Mesenchymal stem cell (in vitro differentiated cells and primary cell): ENCODE results near the gene AVP.

Experiments
- DNase-seq: peaks from one replicate; pipeline ENCODE4 v3.0.0-alpha.2; 2013
- H2AFZ ChIP-seq: one replicate; pipeline ENCODE4 v1.6.1; 2013; ENCODE audit warnings: low read depth, mild to moderate bottlenecking, control low read depth, inconsistent platforms, low read length, moderate library complexity
- H2AK5ac ChIP-seq: 2 replicates; pipeline ENCODE4 v1.6.1; 2013; ENCODE audit warnings: low read length, moderate library complexity, mild to moderate bottlenecking, inconsistent platforms; ENCODE audit not compliant: severe bottlenecking
- H2BK120ac ChIP-seq: one replicate; pipeline ENCODE4 v1.6.1; 2013; ENCODE audit warnings: low read depth, mild to moderate bottlenecking, inconsistent platforms, low read length, moderate library complexity
- H2BK12ac ChIP-seq, 2 experiments: one replicate each; pipeline ENCODE4 v1.6.1; 2013; ENCODE audit warnings: inconsistent platforms in 2 of 2, low read length in 2 of 2, mild to moderate bottlenecking in 2 of 2, moderate library complexity in 2 of 2, control low read depth in 1 of 2
- H2BK15ac ChIP-seq: one replicate; pipeline ENCODE4 v1.6.1; 2013; ENCODE audit warnings: mild to moderate bottlenecking, low read depth, inconsistent platforms; ENCODE audit not compliant: poor library complexity, severe bottlenecking
- H2BK5ac ChIP-seq: 2 replicates; pipeline ENCODE4 v1.6.1; 2013; ENCODE audit warnings: low read depth, mild to moderate bottlenecking, low read length, control low read depth, inconsistent platforms; ENCODE audit not compliant: poor library complexity, severe bottlenecking
- H3K14ac ChIP-seq, 2 experiments: one replicate each; pipeline ENCODE4 v1.6.1; 2013; ENCODE audit warnings: inconsistent platforms in 2 of 2, low read length in 2 of 2, control low read depth in 1 of 2, mild to moderate bottlenecking in 1 of 2, moderate library complexity in 1 of 2
- H3K18ac ChIP-seq, 2 experiments: one replicate each; pipeline ENCODE4 v1.6.1; 2013; ENCODE audit warnings: inconsistent platforms in 2 of 2, low read length in 2 of 2, control low read depth in 1 of 2, low read depth in 1 of 2, mild to moderate bottlenecking in 1 of 2
- H3K23ac ChIP-seq, 2 experiments: one replicate each; pipeline ENCODE4 v1.6.1; 2013; ENCODE audit warnings: inconsistent platforms in 2 of 2, low read length in 2 of 2, mild to moderate bottlenecking in 2 of 2, moderate library complexity in 2 of 2, control low read depth in 1 of 2
- H3K27ac ChIP-seq: 2 replicates; pipeline ENCODE4 v1.5.1; 2013; ENCODE audit warnings: mild to moderate bottlenecking, moderate library complexity, low read length, control low read depth, inconsistent platforms; ENCODE audit not compliant: poor library complexity, severe bottlenecking
- H3K27me3 ChIP-seq, 2 experiments: 2 replicates each; pipeline versions ENCODE4 v1.6.1 to v1.7.0; 2013; ENCODE audit warnings: low read length in 2 of 2, mild to moderate bottlenecking in 2 of 2, moderate library complexity in 2 of 2, control low read depth in 1 of 2, inconsistent platforms in 1 of 2; ENCODE audit not compliant: control insufficient read depth in 1 of 2, insufficient read depth in 1 of 2
- H3K36me3 ChIP-seq, 2 experiments: 2 replicates each; pipeline versions ENCODE4 v1.6.1 to v1.7.0; 2013; ENCODE audit warnings: low read length in 2 of 2, control low read depth in 1 of 2, inconsistent platforms in 1 of 2, low read depth in 1 of 2, mild to moderate bottlenecking in 1 of 2; ENCODE audit not compliant: insufficient read depth in 2 of 2, control insufficient read depth in 1 of 2
- H3K4ac ChIP-seq, 2 experiments: one replicate each; pipeline ENCODE4 v1.6.1; 2013; ENCODE audit warnings: inconsistent platforms in 2 of 2, low read length in 2 of 2, mild to moderate bottlenecking in 2 of 2, moderate library complexity in 2 of 2, control low read depth in 1 of 2, low read depth in 1 of 2
- H3K4me1 ChIP-seq: 2 replicates; pipeline ENCODE4 v1.6.1; 2013; ENCODE audit warnings: low read depth, low read length, control low read depth; ENCODE audit not compliant: control insufficient read depth, insufficient read depth
- H3K4me2 ChIP-seq: 2 replicates; pipeline ENCODE4 v1.6.1; 2013; ENCODE audit warnings: low read length, mild to moderate bottlenecking, inconsistent platforms; ENCODE audit not compliant: poor library complexity, severe bottlenecking
- H3K4me3 ChIP-seq, 2 experiments: 2 replicates each; pipeline versions ENCODE4 v1.5.1 to v1.7.0; 2013; ENCODE audit warnings: low read length in 2 of 2, mild to moderate bottlenecking in 2 of 2, control low read depth in 1 of 2, low read depth in 1 of 2; ENCODE audit not compliant: insufficient read depth in 1 of 2
- H3K79me1 ChIP-seq: replicated peaks from 2 replicates; pipeline ENCODE4 v1.6.1; 2013; ENCODE audit warnings: mild to moderate bottlenecking, control low read depth, low read length, inconsistent platforms; ENCODE audit not compliant: poor library complexity, severe bottlenecking
- H3K9ac ChIP-seq: 2 replicates; pipeline ENCODE4 v1.7.0; 2013; ENCODE audit warnings: mild to moderate bottlenecking, low read length, moderate library complexity
- H3K9me3 ChIP-seq: 2 replicates; pipeline ENCODE4 v1.7.0; 2013; ENCODE audit warnings: mild to moderate bottlenecking, low read length; ENCODE audit not compliant: control insufficient read depth
- H4K8ac ChIP-seq: one replicate; pipeline ENCODE4 v1.6.1; 2013; ENCODE audit warnings: inconsistent platforms, mild to moderate bottlenecking, low read length, moderate library complexity
- H4K91ac ChIP-seq: one replicate; pipeline ENCODE4 v1.6.1; 2013; ENCODE audit warnings: mild to moderate bottlenecking, low read length, inconsistent platforms
- WGBS: methylation state at CpG from one replicate; pipeline ENCODE4 v1.1.7; 2013; ENCODE audit warnings: mixed read lengths; 5-methylcytosine and 5-hydroxymethylcytosine counted together

AVP gene

DNA sequence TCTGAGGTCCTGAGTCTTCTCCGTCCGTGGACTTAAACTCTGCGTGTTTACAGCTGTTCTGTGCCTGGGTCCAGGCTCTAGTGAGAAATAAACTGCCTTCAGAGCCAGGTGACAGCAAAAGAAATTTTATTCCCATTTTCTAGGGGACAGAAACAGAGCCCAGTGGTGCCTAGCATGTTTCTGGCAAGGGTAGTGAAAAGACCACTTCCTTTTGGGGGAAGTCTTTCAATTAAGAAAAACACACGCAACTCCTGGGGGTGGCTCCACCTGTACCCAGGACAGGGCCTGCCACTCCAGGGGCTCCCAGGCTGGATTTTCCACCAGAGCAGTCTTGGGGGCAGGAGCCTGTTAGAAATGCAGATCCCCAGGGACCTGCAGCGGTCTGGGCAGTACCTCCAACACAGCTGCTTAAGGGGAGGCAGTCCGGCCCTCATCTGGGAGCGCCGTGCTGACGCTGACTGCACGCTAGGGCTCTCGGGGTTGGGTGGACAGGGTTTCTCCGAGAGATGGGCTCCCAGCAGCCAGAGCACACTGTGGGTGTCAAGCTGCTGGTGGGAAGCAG lies 23.0 kb upstream of the AVP start:
- no peak overlapping the region for H3K9ac ChIP-seq
- H3K14ac ChIP-seq: no peak overlapping the region
- no peak overlapping the region for H2BK120ac ChIP-seq
- H3K4me2 ChIP-seq: no peak overlapping the region
- H3K27me3 ChIP-seq: no peaks in the 10 kb centered on the region
- H3K79me1 ChIP-seq: peaks cover 5% of the 10 kb centered on the region
- H2BK12ac ChIP-seq: no peak overlapping the region
- no peak overlapping the region for H3K23ac ChIP-seq
- H4K91ac ChIP-seq: no peak overlapping the region
- DNase-seq: no peak
- peaks cover 31 to 38% of the 10 kb centered on the region in 2 experiments for H3K36me3 ChIP-seq
- no peak overlapping the region for H2AFZ ChIP-seq
- H3K4ac ChIP-seq: no peak overlapping the region
- H2AK5ac ChIP-seq: no peak overlapping the region
- no peak overlapping the region for H3K18ac ChIP-seq
- no peak overlapping the region for H2BK5ac ChIP-seq
- 97% methylated on average over 12 of the region's 12 CpGs for WGBS
- no peaks in the 10 kb centered on the region for H3K9me3 ChIP-seq
- no peak overlapping the region for H4K8ac ChIP-seq
- no peak overlapping the region for H2BK15ac ChIP-seq
- no peak overlapping the region for H3K4me3 ChIP-seq
- no peak overlapping the region for H3K27ac ChIP-seq
- H3K4me1 ChIP-seq: peaks cover 4% of the 10 kb centered on the region

DNA sequence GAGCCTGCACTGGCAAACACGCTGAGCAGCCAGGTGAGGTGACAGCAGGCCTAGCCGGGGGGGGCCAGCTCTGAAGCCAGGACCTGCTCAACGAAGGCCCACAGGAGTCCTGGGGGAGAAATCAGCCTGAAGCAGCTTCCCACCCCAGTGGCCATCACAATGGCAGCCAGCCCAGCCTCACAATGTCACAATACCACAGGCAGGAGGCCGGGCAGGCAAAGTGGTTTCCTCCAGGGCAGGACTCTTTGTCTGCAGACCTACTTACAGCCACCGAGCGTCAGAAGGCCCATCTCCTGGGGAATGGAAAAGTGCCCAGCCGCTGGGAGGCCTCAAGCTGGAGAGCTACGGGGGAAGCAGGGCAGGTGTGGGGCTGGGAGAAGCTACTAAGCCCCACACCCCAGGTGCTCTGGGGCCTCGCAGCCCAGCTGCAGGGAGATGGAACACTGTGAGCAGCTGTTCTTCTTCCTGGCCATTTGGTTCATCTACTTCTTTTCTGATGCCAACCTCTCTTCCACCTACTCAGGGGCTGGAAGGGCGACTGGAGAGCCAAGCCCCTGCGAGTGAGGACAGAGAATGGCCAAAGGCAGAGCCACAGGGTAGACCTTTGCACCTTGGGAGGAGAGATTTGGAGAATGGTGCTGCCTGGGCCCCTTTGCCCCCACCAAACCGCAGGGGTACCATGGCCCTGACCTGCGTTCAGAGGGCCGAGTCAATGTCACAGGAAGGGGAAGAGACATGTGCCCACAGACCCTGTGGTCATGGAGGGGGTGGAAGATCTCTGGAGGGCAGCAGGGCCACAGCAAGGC lies 22.3 kb upstream of the AVP start:
- Histone ChIP-seq H3K14ac (no peak overlapping the region), H3K4me2 (no peak overlapping the region), H3K4me1 (peaks cover 4% of the 10 kb centered on the region), H2BK12ac (no peak overlapping the region), H3K9ac (no peak overlapping the region), H2BK120ac (no peak overlapping the region), H2BK15ac (no peak overlapping the region), H3K18ac (no peak overlapping the region), H3K23ac (no peak overlapping the region), H3K36me3 (peaks cover 31 to 38% of the 10 kb centered on the region in 2 experiments), H4K91ac (no peak overlapping the region), H3K4ac (no peak overlapping the region), H3K27me3 (no peaks in the 10 kb centered on the region), H3K79me1 (peaks cover 4% of the 10 kb centered on the region), H2BK5ac (no peak overlapping the region), H4K8ac (no peak overlapping the region), H3K9me3 (no peaks in the 10 kb centered on the region), H3K4me3 (no peak overlapping the region), H3K27ac (no peak overlapping the region), H2AK5ac (no peak overlapping the region), H2AFZ (no peak overlapping the region)
- DNase-seq: no peak
- WGBS: 96% methylated on average over 14 of the region's 14 CpGs

DNA sequence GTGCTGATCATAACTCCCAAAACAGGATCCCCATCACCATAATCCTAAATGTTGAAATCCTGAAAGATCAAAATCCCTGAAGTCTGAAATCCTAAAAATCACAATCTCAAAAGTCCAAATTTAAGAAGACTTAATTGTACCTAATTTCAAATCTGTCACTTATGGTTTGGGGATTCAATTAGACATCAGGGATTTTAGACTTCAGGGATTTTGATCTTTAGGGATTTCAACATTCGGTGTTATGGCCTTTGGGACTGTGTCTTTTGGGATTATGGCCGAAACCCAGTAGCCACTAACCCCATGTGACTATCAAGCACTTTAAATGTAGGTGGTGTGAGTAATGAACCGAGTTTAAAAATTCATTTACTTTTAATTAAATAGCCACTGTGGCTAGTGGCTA lies 21.7 kb upstream of the AVP start:
- no peak overlapping the region for H2AFZ ChIP-seq
- H3K9ac ChIP-seq: no peak overlapping the region
- no peak overlapping the region for H2BK5ac ChIP-seq
- H3K27ac ChIP-seq: no peak overlapping the region
- no peak overlapping the region for H3K18ac ChIP-seq
- peaks cover 26 to 33% of the 10 kb centered on the region in 2 experiments for H3K36me3 ChIP-seq
- no peak overlapping the region for H2AK5ac ChIP-seq
- no peak overlapping the region for H2BK120ac ChIP-seq
- DNase-seq: no peak
- H3K23ac ChIP-seq: no peak overlapping the region
- H2BK12ac ChIP-seq: no peak overlapping the region
- H2BK15ac ChIP-seq: no peak overlapping the region
- H3K4ac ChIP-seq: no peak overlapping the region
- H4K91ac ChIP-seq: no peak overlapping the region
- H3K4me1 ChIP-seq: peaks cover 4% of the 10 kb centered on the region
- no peak overlapping the region for H3K14ac ChIP-seq
- 100% methylated on average over 1 of the region's 3 CpGs for WGBS
- no peak overlapping the region for H3K4me3 ChIP-seq
- no peak overlapping the region for H4K8ac ChIP-seq
- no peaks in the 10 kb centered on the region for H3K79me1 ChIP-seq
- H3K4me2 ChIP-seq: no peak overlapping the region
- H3K9me3 ChIP-seq: no peaks in the 10 kb centered on the region
- H3K27me3 ChIP-seq: no peaks in the 10 kb centered on the region

DNA sequence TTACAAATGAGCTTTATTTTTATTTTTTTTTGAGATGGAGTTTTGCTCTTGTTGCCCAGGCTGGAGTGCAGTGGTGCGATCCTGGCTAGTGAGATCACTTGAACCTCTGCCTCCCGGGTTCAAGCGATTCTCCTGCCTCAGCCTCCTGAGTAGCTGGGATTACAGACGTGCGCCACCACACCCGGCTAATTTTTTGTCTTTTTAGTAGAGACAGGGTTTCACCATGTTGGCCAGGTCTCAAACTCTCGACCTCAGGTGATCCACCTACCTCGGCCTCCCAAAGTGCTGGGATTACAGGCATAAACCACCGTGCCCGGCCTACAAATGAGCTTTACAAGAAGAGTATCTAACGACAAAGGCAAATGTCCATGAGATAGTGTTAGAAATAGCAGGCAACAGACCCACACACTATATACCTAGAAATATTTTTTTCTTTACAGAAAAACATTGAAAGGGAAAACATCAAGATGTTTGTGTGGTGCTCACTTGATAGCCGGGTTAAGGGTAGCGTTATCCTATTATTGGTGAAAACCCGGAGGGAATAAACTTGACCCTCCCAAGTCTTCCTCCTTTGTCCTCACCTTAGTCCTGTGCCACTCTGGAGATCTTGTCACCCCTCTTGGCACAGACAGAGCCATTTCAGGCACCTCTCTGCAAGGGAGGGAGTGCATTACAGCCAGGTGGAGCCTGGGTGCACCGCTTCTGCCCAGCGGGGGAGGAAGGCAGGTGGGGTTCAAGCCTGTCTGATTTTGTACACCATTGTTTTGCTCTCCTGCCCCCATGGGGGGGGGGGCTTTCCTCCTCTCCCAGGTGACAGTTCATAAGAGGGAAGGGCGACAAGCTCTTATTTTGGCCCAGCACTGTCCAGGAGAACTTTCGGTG lies 21.0 kb upstream of the AVP start:
- Histone ChIP-seq H4K91ac (no peak overlapping the region), H3K4me1 (peaks cover 4% of the 10 kb centered on the region), H2BK5ac (no peak overlapping the region), H3K4ac (no peak overlapping the region), H2BK15ac (no peak overlapping the region), H2AFZ (no peak overlapping the region), H3K9me3 (no peaks in the 10 kb centered on the region), H3K4me2 (no peak overlapping the region), H3K27ac (no peak overlapping the region), H4K8ac (no peak overlapping the region), H2BK12ac (no peak overlapping the region), H3K18ac (no peak overlapping the region), H3K36me3 (peaks cover 22 to 33% of the 10 kb centered on the region in 2 experiments), H3K79me1 (no peaks in the 10 kb centered on the region), H3K4me3 (no peak overlapping the region), H3K9ac (no peak overlapping the region), H3K14ac (no peak overlapping the region), H2BK120ac (no peak overlapping the region), H2AK5ac (no peak overlapping the region), H3K23ac (no peak overlapping the region), H3K27me3 (no peaks in the 10 kb centered on the region)
- 95% methylated on average over 16 of the region's 18 CpGs for WGBS
- no peak for DNase-seq
